ENCODE results near the gene ATP9B.
"Not testable (repeated sequence)": the region's sequence is repeated elsewhere in the genome, so short reads cannot be mapped to it uniquely, and the experiment has no call there.

The ATP9B gene

DNA sequence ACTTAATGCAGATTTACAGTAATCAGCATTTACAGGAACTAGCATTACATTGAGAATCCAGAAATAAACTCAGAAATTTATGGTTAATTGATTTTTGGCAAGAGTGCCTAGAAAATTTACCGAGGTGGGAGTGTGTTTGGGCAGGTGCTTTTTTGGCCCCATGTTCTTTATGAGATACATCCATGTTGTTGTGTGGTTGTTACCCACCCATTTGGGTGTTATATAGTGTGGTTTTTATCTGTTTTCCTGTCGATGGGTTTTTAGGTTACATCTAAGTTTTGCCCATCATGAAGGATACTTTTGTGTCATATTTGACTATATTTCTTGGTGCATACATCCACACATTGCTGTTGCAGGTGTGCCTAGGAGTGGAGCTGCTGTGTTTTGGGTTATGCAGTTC lies 82.0 kb downstream of the ATP9B start:
- DNase-seq: no peak

GRCh38 chr18:79156327-79156726 lies 87.1 kb downstream of the ATP9B start:
- DNase-seq: no peak

DNA sequence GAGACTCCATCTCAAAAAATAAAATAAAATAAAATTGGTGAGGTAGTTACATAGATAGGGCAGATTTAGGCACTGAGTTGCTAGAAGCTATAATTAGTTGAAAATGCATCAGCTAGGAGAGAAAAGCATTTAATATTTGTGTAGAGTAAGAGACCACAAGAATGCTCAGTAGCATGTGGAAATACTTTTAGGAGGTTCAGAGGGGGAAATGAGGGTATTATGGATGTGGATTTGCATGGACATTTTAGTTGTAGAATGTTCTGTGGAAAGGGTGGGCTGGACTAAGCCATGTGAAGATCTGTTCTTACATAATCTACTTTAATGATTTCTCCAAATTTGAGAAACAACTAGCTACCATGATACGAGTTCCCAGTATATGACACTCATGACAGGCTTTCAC lies 95.5 kb downstream of the ATP9B start:
- no peak for DNase-seq

DNA sequence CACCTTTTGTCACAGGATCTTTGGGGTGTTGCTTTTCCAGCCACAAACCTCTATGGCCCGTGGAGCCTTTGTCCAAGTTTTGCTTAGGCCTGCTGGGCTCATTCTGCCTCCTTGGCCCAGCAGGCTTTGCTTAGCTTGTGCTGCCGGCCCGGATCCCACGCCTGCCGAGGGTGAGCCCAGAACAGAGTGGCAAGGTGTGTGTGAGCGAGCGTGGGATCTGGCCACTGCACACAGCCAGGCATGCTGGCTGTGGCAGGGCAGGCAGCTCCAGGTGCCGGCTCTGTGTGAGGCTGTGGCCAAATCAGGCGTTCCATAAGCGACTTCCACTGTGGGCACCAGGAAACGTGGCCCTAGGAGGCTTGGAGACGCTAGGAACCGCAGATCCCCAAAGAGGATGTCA lies 97.5 kb downstream of the ATP9B start:
- no peak for DNase-seq

DNA sequence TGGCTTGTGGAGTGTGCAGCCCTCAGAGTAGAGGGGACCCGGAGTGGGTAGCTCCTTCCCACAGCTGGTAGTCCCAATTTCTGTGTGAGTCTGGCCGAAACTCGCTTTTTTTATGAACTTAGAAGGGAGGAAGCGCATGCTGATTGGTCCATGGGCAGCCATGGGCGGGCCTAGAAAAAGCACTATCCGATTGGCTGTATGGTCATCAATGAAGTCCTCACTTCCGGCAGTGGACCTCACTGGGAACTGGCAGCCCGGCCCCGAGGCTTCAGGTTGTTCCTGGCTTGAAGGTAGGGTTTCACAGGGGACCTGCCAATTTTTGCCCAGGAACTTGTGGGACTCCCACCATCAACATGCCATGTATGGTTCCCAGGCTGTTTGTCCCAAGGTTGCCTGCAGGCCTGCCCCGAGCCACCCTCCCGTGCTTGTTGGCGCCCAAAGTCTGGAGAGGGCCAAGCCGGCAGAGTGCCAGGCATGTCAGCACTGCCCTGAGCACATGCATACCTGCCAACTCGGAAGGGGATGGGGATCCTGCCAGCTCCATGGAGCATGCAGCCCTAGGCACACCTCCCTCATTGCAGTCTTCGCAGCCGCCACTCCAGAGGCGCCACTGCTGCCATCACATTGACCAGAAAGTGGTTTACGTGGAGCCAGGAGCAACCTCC lies 98.5 kb downstream of the ATP9B start:
- no peak for DNase-seq

- no peak for DNase-seq
These were observed 100.9 kb downstream of the ATP9B start for GRCh38 chr18:79169958-79170555.

DNA sequence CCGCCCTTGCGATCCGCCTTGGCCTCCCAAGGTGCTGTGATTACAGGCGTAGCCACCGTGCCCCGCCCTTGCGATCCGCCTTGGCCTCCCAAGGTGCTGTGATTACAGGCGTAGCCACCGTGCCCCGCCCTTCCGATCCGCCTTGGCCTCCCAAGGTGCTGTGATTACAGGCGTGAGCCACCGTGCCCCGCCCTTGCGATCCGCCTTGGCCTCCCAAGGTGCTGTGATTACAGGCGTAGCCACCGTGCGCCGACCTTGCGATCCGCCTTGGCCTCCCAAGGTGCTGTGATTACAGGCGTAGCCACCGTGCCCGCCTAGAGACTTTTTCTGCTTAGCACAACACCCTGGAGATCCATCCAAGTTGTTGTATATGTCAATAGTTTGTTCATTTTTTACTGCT lies 103.1 kb downstream of the ATP9B start:
- not testable (repeated sequence) for DNase-seq

GRCh38 chr18:79173742-79174141 lies 104.5 kb downstream of the ATP9B start:
- DNase-seq: no peak

GRCh38 chr18:79178113-79178531 lies 108.9 kb downstream of the ATP9B start:
- no peak for DNase-seq

GRCh38 chr18:79182047-79182713 lies 113.0 kb downstream of the ATP9B start:
- no peak for DNase-seq

DNA sequence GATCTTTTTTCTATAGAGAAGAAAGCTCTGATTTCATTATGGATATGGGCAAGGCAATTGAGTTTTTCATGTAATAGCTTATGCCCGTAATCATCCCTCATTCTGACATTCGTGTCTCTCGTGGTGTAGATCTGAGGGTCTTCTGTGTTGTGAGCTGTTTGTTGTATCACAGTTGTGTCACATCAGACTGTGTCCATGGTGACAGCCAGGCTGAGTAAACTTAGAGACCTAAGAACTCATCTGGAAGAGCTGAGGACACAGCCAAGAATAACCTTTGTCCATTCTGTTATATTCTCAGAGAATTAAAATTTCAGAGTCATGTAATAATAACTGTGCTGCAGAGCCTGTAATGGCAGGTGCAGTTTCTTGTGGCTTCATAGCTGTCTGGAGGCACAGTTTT lies 116.5 kb downstream of the ATP9B start:
- no peak for DNase-seq

DNA sequence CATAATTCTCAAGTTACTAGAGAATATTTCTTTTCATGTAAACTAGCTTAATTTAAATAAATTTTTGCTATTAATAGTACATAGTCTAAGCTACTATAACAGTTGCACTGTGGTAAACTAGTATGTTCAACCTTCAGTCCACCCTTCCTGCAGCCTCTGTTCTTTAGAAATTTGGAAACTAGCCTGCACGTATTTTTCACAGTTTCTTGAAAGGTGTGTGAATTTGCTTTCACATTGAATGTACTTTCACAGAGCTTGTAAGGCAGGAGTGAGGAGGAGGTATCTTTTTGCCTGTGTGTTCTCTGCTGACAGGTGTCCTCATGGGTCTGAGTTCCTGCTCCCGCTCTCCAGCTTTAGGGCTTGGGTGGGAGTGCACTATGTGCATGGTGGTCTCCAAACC lies 117.5 kb downstream of the ATP9B start:
- no peak for DNase-seq

DNA sequence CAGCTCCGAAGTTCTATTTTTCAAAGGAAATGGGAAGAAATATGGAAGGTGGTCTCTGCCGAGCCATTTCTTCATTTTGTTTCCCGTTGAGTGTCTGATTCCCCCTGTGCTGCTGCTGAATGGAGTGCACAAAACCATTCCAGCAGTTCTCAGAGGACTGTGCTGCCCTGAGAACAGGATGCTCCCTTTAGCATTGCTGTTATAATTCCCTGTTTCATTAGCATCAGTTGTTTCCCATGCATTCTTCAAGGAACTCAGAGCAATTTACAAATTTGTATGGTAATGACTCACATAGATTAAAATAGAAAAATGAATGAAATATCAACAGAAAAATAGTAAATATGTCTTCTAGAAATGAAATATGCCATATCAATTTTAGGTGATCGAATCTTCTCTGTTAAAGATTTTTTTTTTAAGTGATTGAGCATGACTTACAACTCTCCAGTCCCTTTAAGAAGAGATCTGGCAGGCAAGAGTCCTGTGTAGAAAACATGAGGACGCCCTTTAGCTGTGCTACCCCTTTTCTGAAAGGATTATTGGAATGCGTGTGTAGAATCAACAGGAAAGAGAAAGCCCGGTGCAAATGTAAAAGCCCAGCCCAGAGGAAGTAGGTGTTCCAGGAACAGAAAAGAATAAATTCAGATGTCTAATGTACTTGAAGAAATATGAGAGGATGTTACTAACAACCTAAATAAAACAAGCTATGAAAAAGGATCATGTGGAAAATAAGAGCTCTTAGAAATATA lies 118.5 kb downstream of the ATP9B start:
- DNase-seq: no peak

GRCh38 chr18:79191418-79191817 lies 122.2 kb downstream of the ATP9B start:
- DNase-seq: no peak

DNA sequence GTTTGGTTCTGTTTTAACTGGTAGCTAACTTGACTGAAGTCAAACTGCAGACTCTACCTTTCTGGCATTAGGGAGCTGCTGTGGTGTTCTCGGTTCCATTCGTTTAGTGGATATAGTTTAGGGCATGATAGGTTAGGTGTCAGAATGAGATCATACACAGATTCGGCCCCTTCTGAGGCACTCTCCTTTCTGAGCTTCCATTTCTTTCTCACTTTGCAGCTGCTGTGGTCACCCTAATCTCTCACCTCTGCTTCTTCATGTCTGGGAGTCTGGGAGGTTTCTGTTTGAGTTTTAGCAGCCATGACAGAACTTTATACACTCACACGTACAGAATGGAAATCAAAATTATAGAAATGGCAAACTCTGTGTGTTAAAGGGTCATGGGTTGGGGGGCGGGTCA lies 122.8 kb downstream of the ATP9B start:
- no peak for DNase-seq

GRCh38 chr18:79193826-79194225 lies 124.6 kb downstream of the ATP9B start:
- DNase-seq: no peak

GRCh38 chr18:79195716-79196683 lies 126.8 kb downstream of the ATP9B start:
- no peak for DNase-seq

- DNase-seq: no peak
These were observed 128.3 kb downstream of the ATP9B start for GRCh38 chr18:79197531-79197930.

- DNase-seq: no peak
These were observed 130.6 kb downstream of the ATP9B start for GRCh38 chr18:79199691-79200374.

GRCh38 chr18:79200546-79201268 lies 131.5 kb downstream of the ATP9B start:
- DNase-seq: peak; percentile 71

DNA sequence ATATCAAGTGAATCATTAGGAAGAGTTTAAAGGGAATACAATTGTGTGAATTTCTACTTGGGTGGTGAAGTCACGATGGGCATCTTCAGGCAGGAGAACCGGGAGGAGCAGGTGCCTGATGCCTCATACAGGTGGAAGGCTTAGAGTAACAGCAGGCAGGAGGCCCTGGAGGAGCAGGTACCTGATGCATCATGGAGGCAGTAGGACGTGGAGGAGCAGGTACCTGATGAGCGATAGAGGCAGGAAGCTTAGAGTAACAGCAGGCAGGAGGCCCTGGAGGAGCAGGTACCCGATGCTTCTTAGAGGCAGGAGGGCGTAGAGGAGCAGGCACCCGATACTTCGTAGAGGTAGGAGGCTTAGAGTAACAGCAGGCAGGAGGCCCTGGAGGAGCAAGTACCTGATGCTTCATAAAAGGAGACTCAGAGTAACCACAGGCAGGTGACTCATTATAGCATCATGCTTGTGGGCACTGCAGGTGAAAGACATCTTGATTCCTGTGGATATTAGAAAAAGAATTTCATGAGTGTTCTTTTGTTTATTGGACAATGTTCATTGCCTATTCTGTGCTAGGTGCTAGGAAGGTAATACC lies 133.9 kb downstream of the ATP9B start:
- no peak for DNase-seq

All from femur (tissue), 1 donor.